Sigmoid colon (tissue), 7 donors: ENCODE measurements around the gene TMEM170B. TPM values are rescaled to one million over a fixed set of nuclear protein-coding genes. Genes with fewer than 3 reads are reported as not detected.

Source experiments
- DNase-seq: peaks from one replicate; pipeline ENCODE4 v3.0.0-alpha.2; 2019
- H3K27ac ChIP-seq, 4 donors: fragments of 200-600 bp; sonication (generic); one replicate each; pipeline ENCODE4 v1.5.1; 2016 to 2019; ENCODE audit warnings: mild to moderate bottlenecking in 1 of 4
- H3K27me3 ChIP-seq, 3 donors: fragments of 200-600 bp; sonication (generic); one replicate each; pipeline ENCODE4 v1.5.1; 2019; ENCODE audit warnings: mild to moderate bottlenecking in 1 of 3
- H3K36me3 ChIP-seq, 4 donors: fragments of 200-600 bp; sonication (generic); one replicate each; pipeline ENCODE4 v1.5.1; 2016 to 2019
- H3K4me1 ChIP-seq, 4 donors: fragments of 200-600 bp; sonication (generic); one replicate each; pipeline ENCODE4 v1.5.1; 2017 to 2019
- H3K4me3 ChIP-seq, 4 donors: fragments of 200-600 bp; sonication (generic); one replicate each; pipeline ENCODE4 v1.5.1; 2017 to 2019; ENCODE audit warnings: mild to moderate bottlenecking in 2 of 4, moderate library complexity in 1 of 4
- H3K9me3 ChIP-seq, 4 donors: fragments of 200-600 bp in 3 of 4; sonication (generic) in 3 of 4; one replicate each; pipeline versions ENCODE4 v1.5.1 to v1.6.1; 2013 to 2019
- CTCF ChIP-seq, 4 experiments: fragments of 450-650 bp in 3 of 4; fragments of 200-600 bp in 1 of 4; IDR thresholded peaks; one replicate each; pipeline ENCODE4 v1.5.1; 2016 to 2019; ENCODE audit warnings: antibody characterized with exemption in 4 of 4, mild to moderate bottlenecking in 3 of 4, moderate library complexity in 2 of 4
- EP300 ChIP-seq, 4 donors: sonication (generic); formaldehyde crosslinking; IDR thresholded peaks; one replicate each; pipeline ENCODE4 v1.6.1; 2017; ENCODE audit warnings: antibody characterized with exemption in 4 of 4
- POLR2A ChIP-seq, 2 donors: fragments of 450-650 bp; IDR thresholded peaks; one replicate each; pipeline ENCODE4 v1.6.1; 2016; ENCODE audit warnings: antibody characterized with exemption in 2 of 2, mild to moderate bottlenecking in 2 of 2, moderate library complexity in 2 of 2
- POLR2AphosphoS5 ChIP-seq, 4 donors: sonication (generic); formaldehyde crosslinking; IDR thresholded peaks; one replicate each; pipeline ENCODE4 v1.6.1; 2017; ENCODE audit warnings: antibody characterized with exemption in 4 of 4
- WGBS, 2 donors: extraction: QIAGEN DNeasy Blood & Tissue Kit; methylation state at CpG; one replicate each; pipeline ENCODE4 v1.1.7; 2013; 5-methylcytosine and 5-hydroxymethylcytosine counted together
- intact Hi-C: fragments of 100-400 bp; cut with DNase I; formaldehyde crosslinking; loops from one replicate; pipeline ENCODE4 v1.15.1; 2023
- polyA plus RNA-seq, 3 donors: library from polyadenylated mRNA; stranded (reverse); fragments of 200-250 nt; gene quantifications; one replicate each; pipeline ENCODE4 v1.2.3, GENCODE V29; 2013
- total RNA-seq, 4 donors: library from RNA; depleted of rRNA; stranded (reverse); fragments of >200 nt; gene quantifications; one replicate each; pipeline ENCODE4 v1.1.0, GENCODE V29; 2016
- donor health status: healthy with polysubstance abuse.
- donor health status: Bipolar disorder and iron deficiency.
- donor health status: healthy.

TMEM170B gene
- total and polyA plus RNA-seq, 7 donors: 0.92 to 11.0 (median 8.7) TPM

- 67 to 79% methylated on average over 4 of the region's 4 CpGs for WGBS, 2 donors
- H3K4me1 ChIP-seq: no peaks in the 10 kb centered on the region
- no peak for TF ChIP-seq POLR2AphosphoS5 (IDR thresholded peaks at IDR 0.05)
- no peak for TF ChIP-seq CTCF (IDR thresholded peaks at IDR 0.05)
- TF ChIP-seq EP300 (IDR thresholded peaks at IDR 0.05): no peak
- H3K36me3 ChIP-seq: no peaks in the 10 kb centered on the region
- no peaks in the 10 kb centered on the region for H3K9me3 ChIP-seq
- H3K4me3 ChIP-seq: no peak overlapping the region
- no peak overlapping the region for H3K27ac ChIP-seq
- intact Hi-C loops: no loop called here
- H3K27me3 ChIP-seq: no peaks in the 10 kb centered on the region
- DNase-seq: no peak
Measured at GRCh38 chr6:11595903-11596302, 58.4 kb downstream of the TMEM170B start.

GRCh38 chr6:11596640-11597237 is 59.2 kb downstream of the TMEM170B start:
- WGBS, 2 donors: 85 to 86% methylated on average over 8 of the region's 8 CpGs
- TF ChIP-seq POLR2AphosphoS5 (IDR thresholded peaks at IDR 0.05) (no peak), POLR2A (IDR thresholded peaks at IDR 0.05) (no peak), EP300 (IDR thresholded peaks at IDR 0.05) (no peak), CTCF (IDR thresholded peaks at IDR 0.05) (no peak)
- intact Hi-C loops: no loop called here

GRCh38 chr6:11598687-11599086 is 61.1 kb downstream of the TMEM170B start:
- H3K36me3 ChIP-seq: no peaks in the 10 kb centered on the region
- WGBS, 2 donors: 57 to 70% methylated on average over 8 of the region's 8 CpGs
- no peaks in the 10 kb centered on the region for H3K4me1 ChIP-seq
- no peak overlapping the region for H3K27ac ChIP-seq
- no peaks in the 10 kb centered on the region for H3K27me3 ChIP-seq
- H3K9me3 ChIP-seq: no peaks in the 10 kb centered on the region
- no peak for DNase-seq
- no peak for TF ChIP-seq CTCF (IDR thresholded peaks at IDR 0.05)
- no peak for TF ChIP-seq POLR2A (IDR thresholded peaks at IDR 0.05)
- no peak for TF ChIP-seq EP300 (IDR thresholded peaks at IDR 0.05)
- no peak for TF ChIP-seq POLR2AphosphoS5 (IDR thresholded peaks at IDR 0.05)
- intact Hi-C loops: no loop called here
- H3K4me3 ChIP-seq: no peak overlapping the region

More at GRCh38 chr6:11596640-11597237, 59.2 kb downstream of the TMEM170B start:
- H3K9me3 ChIP-seq: no peaks in the 10 kb centered on the region
- H3K36me3 ChIP-seq: no peaks in the 10 kb centered on the region
- no peak for DNase-seq
- no peaks in the 10 kb centered on the region for H3K4me1 ChIP-seq
- H3K27ac ChIP-seq: no peak overlapping the region
- H3K27me3 ChIP-seq: no peaks in the 10 kb centered on the region
- no peak overlapping the region for H3K4me3 ChIP-seq

GRCh38 chr6:11600251-11600650 is 62.7 kb downstream of the TMEM170B start:
- peaks cover 0 to 4% (median 0%) of the 10 kb centered on the region in 4 donors for H3K4me1 ChIP-seq
- TF ChIP-seq CTCF (IDR thresholded peaks at IDR 0.05) (no peak), POLR2A (IDR thresholded peaks at IDR 0.05) (no peak), POLR2AphosphoS5 (IDR thresholded peaks at IDR 0.05) (no peak), EP300 (IDR thresholded peaks at IDR 0.05) (no peak)
- 92 to 94% methylated on average over 7 of the region's 7 CpGs for WGBS, 2 donors
- H3K27me3 ChIP-seq: no peaks in the 10 kb centered on the region
- intact Hi-C loops: no loop called here
- DNase-seq: no peak
- H3K27ac ChIP-seq: no peak overlapping the region
- no peak overlapping the region for H3K4me3 ChIP-seq
- no peaks in the 10 kb centered on the region for H3K9me3 ChIP-seq
- H3K36me3 ChIP-seq: no peaks in the 10 kb centered on the region
